MG63 (cell line): ENCODE data around the gene GPR17. TPM values are rescaled to one million over a fixed set of nuclear protein-coding genes. Genes with fewer than 3 reads are reported as not detected.

Source experiments
- DNase-seq: peaks from one replicate; pipeline ENCODE4 v3.0.0-alpha.2; 2020
- H3K27me3 ChIP-seq: fragments of 250-450 bp; sonication (Bioruptor Pico); 2 replicates; pipeline ENCODE4 v1.5.1; 2020; ENCODE audit warnings: mild to moderate bottlenecking, moderate library complexity
- H3K36me3 ChIP-seq: fragments of 250-450 bp; sonication (Bioruptor Pico); 2 replicates; pipeline ENCODE4 v1.5.1; 2020; ENCODE audit warnings: mild to moderate bottlenecking, moderate library complexity
- H3K4me3 ChIP-seq: fragments of 250-450 bp; sonication (Bioruptor Pico); 2 replicates; pipeline ENCODE4 v1.5.1; 2020; ENCODE audit warnings: mild to moderate bottlenecking, moderate library complexity
- H3K9me3 ChIP-seq: fragments of 250-450 bp; sonication (Bioruptor Pico); 2 replicates; pipeline ENCODE4 v1.5.1; 2020; ENCODE audit warnings: mild to moderate bottlenecking, moderate library complexity
- total RNA-seq: library from RNA; depleted of rRNA; stranded (reverse); fragments of >200 nt; shearing (Covaris generic); gene quantifications from 2 replicates; pipeline ENCODE4 v1.2.3, GENCODE V29; 2014; ENCODE audit warnings: low replicate concordance

The GPR17 gene
- total RNA-seq, 1 experiment from 2014 or later = not detected

DNA sequence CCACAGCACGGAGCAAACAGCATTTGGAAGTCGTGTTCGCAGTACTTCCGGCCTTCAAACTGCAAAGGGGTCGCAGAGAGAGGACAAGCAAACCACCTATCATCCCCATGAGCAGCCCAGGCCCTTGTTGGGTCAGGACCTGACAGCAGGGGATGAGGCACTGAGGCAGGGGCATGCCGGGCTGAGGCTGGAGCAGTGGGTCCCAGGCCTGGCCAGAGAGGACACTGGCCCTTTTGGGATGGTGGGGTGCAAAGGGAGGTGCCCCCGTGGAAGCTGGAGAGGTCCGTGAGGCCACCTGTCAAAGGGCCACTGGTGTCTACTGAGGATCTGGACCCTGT lies 8.9 kb downstream of the GPR17 start:
- Histone ChIP-seq H3K36me3 (no peaks in the 10 kb centered on the region), H3K4me3 (no peak overlapping the region)

DNA sequence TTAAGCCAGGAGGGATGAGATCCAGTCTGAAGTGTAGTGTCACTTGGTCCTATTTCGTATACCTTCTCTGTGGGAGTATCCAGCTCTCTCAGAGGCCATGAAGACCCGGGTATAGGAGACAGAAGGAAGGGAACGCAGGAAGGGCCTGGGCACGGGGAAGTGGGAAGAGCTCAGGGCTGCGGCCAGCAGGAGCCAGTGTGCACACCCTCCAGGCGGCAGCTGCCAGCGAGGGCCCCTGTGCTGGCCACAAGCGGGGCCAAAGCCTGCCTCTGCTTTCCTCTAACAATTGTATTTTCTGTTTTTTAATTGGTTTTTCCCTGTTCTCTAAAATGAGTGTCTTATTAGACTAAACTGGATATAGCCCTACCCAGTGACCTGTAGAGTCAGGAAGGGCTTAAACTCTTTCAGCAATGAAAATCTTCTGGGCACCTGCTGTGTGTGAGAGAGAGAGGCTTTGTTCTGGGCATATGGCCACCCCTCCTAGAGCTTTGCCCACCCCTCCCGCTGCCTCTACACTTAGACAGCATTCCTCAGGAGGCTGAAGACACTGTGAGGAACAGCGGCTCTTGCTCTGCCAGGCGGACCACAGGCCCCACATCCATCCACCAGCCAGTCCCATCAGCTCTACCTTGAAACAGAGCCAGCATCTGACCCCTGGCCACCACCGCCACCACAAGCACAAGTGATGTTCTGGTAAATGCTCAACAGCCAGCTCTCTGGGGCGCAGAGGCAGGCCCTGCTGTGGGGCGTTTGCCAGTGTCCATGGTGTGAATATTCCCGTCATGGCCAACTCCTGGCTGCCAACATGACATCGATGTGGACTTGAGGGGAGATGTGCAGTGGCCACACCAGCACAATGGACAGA lies 9.5 kb downstream of the GPR17 start:
- no peak for DNase-seq
- H3K4me3 ChIP-seq = no peak overlapping the region
- H3K36me3 ChIP-seq = no peaks in the 10 kb centered on the region
- H3K9me3 ChIP-seq = no peaks in the 10 kb centered on the region
- no peaks in the 10 kb centered on the region for H3K27me3 ChIP-seq

More for the DNA sequence above, 8.9 kb downstream of the GPR17 start:
- no peak for DNase-seq
- H3K9me3 ChIP-seq = no peaks in the 10 kb centered on the region
- H3K27me3 ChIP-seq = no peaks in the 10 kb centered on the region

DNA sequence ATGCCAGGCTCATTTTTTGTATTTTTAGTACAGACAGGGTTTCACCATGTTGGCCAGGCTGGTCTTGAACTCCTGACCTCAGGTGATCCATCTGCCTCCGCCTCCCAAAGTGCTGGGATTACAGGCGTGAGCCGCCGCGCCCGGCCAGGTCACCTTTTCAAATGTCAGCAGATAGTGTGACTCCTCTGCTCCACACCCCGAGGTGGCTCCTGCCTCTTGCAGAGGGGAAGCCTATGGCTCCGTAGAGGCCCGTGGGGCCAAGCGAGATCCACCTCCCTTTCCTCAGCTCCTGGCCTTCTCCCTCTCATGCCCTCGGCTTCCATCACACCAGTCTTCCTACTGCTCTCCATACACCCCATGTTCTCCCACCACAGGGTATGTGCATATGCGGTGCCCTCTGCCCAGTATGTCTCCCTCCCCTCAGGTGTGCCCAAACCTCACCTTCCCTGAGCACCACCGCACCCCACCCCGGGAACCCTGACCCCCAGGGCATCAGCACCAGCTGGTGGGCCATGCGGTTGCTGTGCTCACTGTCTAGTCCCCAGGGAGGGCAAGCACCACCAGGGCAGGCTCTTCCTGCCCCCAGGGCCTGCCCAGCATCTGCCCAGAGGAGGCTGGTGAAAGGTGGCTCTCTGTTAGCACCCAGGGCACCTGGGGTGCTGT lies 10.7 kb downstream of the GPR17 start:
- no peak for DNase-seq
- no peak overlapping the region for H3K4me3 ChIP-seq
- H3K36me3 ChIP-seq = no peaks in the 10 kb centered on the region
- no peaks in the 10 kb centered on the region for H3K9me3 ChIP-seq
- no peaks in the 10 kb centered on the region for H3K27me3 ChIP-seq

DNA sequence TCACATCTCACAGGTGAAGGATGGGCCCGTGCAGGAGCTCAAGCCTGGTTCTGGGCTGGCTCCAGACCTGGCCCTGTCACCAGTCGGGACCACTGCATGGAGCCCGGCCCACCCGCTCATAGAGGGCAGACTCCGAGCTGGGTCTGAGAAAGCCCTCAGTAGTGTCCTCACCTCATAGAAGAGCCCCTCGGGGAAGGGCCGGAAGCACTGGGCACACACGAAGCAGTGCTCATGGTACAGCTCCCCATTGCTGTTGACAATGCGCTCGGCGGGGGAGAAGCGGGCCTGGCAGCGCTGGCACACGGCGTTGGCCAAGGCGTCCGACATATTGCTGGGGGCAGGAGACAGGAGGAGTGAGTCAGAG lies 11.3 kb downstream of the GPR17 start:
- no peaks in the 10 kb centered on the region for H3K27me3 ChIP-seq
- DNase-seq = no peak
- H3K9me3 ChIP-seq = no peaks in the 10 kb centered on the region
- H3K4me3 ChIP-seq = no peak overlapping the region
- H3K36me3 ChIP-seq = no peaks in the 10 kb centered on the region

DNA sequence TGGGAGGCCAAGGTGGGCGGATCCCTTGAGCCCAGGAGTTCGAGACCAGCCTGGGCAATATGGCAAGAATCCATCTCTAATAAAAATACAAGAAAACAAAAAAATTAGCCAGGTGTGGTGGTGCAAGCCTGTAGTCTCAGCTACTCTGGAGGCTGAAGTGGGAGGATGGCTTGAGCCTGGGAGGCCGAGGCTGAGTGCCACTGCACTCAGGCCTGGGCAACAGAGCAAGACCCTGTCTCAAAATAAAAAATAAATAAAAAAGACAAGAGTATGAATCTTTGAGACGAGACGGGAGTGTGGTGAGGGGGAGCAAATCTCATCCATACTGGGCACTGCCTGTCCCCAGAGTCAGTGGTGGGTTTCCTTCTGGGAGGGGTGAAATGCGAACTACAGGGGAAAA lies 12.2 kb downstream of the GPR17 start:
- no peak for DNase-seq
- H3K27me3 ChIP-seq = no peaks in the 10 kb centered on the region
- H3K36me3 ChIP-seq = no peaks in the 10 kb centered on the region
- no peaks in the 10 kb centered on the region for H3K9me3 ChIP-seq
- no peak overlapping the region for H3K4me3 ChIP-seq

DNA sequence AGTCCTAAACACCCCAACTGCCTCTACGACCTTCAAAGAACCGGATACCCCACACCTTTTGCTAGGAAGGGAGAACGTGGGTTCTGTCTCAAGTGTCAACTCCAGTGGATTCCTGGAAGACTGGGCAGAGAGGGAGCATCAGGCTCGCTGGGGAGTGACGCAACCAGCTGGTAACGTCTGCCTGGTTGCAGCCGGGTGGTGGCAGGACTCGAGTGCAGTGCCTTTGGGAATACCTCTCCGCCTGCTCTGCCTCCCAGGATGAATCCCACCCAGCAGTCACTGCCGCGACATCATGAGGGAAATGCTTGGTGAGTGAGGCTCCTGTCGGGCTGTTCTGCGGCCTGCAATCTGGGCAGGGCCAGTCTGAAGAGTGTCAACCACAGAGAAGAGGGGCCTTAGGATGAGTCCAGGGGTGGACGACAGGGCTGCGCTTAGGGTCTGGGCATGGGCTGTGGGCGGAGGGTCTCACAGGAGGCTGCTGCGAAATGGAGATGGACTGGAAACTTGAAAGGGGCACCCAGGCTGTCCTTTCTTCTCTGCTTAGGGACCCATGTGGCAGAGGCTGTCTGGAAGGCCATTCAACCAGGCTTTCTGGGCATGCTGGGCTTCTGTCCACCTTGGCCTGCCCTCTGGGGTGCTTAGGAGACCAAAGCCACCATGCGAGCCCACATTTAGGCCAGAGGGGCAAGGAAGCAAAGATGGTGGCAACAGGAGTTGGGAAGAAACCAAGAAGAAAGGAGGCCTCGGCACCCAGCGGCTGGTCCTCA lies 12.9 kb downstream of the GPR17 start:
- no peaks in the 10 kb centered on the region for H3K9me3 ChIP-seq
- no peaks in the 10 kb centered on the region for H3K36me3 ChIP-seq
- no peak overlapping the region for H3K4me3 ChIP-seq
- H3K27me3 ChIP-seq = no peaks in the 10 kb centered on the region
- no peak for DNase-seq

DNA sequence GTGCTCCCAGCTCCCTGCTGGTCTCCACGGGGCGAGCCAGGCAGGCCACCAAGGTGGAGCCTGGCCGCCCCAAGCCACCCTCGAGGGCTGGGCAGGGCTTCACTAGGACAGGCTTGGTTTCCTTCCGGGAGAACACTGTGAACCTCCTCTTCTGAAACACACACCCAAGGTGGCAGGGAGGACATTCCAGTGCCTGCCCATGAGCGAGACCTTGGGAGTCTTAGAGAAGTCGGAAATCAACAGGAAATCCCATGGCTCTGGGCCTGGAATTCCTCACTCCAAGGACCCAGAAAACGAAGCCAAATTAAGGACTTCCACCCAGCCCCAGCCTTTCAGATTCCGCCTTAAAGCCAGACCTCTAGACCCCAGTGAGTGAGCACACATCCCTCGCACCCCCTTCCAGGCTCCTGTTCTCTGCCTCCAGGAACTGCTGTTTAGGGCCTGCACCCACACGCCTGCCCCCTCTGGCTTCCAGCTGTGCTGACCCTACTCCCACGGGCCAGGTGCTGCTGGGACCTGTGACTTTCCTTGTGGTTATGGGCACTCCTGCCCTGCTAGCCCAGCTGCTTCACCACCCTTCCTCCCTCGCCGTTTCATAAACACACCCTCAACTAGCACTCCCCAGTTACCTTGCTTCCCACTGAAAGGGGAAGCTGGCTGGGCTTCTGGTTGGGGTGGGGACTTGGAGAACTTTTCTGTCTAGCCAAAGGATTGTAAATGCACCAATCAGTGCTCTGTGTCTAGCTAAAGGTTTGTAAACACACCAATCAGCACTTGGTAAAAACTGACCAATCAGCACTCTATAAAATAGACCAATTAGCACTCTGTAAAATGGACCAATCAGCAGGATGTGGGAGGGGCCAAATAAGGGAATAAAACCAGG lies 13.7 kb downstream of the GPR17 start:
- no peak for DNase-seq
- H3K4me3 ChIP-seq = no peak overlapping the region
- no peaks in the 10 kb centered on the region for H3K27me3 ChIP-seq
- H3K9me3 ChIP-seq = no peaks in the 10 kb centered on the region
- no peaks in the 10 kb centered on the region for H3K36me3 ChIP-seq

DNA sequence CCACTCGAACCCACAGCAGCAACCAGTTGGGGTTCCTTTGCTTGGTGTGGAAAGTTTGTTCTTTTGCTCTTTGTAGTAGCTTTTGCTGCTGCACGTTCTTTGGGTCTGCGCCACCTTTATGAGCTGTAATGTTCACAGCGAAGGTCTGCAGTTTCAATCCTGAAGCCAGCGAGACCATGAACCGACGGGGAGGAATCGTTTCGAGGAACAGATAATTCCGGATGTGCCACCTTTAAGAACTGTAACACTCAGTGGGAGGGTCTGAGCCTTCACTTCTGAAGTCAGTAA lies 14.3 kb downstream of the GPR17 start:
- Histone ChIP-seq H3K27me3 (no peaks in the 10 kb centered on the region), H3K36me3 (no peaks in the 10 kb centered on the region), H3K9me3 (no peaks in the 10 kb centered on the region), H3K4me3 (no peak overlapping the region)
- DNase-seq = no peak

DNA sequence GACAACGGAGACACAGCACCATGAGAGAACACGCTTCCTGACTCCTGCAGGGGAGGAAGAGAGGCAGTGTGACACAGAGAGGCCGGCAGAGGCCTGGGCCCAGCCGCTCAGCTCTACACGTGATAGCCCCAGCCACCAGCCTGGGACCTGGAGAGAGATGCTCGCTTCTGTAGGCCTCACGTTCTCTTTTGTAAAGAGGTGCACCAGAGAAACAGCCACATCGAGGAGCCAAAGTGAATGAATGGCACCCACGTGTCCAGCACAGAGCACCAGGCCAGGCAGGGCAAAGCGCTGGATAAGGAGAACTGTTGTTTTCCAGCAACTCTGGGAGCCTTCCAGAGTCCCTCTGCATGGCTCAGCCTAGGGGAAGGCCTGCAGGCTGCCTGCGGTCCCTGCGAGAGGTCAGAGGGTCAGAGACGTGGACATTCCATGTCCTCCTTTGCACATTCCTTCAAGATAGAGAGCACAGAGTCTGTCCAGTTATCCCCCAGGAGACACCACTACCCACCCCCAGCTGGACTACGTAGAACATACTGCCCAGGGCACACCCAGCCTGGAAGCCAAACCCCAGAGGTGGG lies 15.2 kb downstream of the GPR17 start:
- Histone ChIP-seq H3K9me3 (no peaks in the 10 kb centered on the region), H3K36me3 (no peaks in the 10 kb centered on the region), H3K27me3 (no peaks in the 10 kb centered on the region), H3K4me3 (no peak overlapping the region)
- no peak for DNase-seq

DNA sequence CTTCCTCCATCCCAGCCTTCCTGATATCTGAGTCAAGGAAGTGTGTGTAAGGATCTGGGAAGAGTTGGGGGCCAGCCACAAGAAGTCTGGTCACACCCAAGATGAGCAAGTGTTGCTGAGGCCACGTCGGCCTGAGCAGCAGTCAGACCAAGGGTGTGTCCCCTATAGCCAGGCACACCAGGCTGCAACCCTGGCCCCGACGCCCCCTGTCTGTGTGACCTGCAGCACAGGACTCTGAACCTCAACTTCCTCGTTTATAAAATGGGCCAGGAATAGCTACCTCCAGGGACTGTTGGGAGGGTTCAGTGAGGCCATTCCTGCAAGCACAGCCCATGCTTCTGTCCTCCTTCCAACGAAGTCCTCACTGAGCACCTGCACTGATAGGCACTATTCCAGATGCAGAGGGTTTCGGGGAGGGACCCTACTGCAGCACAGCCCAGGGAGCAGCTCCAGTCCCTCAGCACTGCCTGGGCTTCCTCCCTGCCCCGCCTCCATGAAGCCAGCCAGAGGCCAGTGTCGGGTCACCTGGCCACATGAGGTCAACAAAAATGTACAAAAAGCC lies 16.1 kb downstream of the GPR17 start:
- Histone ChIP-seq H3K36me3 (no peaks in the 10 kb centered on the region), H3K9me3 (no peaks in the 10 kb centered on the region), H3K4me3 (no peak overlapping the region), H3K27me3 (no peaks in the 10 kb centered on the region)
- no peak for DNase-seq

DNA sequence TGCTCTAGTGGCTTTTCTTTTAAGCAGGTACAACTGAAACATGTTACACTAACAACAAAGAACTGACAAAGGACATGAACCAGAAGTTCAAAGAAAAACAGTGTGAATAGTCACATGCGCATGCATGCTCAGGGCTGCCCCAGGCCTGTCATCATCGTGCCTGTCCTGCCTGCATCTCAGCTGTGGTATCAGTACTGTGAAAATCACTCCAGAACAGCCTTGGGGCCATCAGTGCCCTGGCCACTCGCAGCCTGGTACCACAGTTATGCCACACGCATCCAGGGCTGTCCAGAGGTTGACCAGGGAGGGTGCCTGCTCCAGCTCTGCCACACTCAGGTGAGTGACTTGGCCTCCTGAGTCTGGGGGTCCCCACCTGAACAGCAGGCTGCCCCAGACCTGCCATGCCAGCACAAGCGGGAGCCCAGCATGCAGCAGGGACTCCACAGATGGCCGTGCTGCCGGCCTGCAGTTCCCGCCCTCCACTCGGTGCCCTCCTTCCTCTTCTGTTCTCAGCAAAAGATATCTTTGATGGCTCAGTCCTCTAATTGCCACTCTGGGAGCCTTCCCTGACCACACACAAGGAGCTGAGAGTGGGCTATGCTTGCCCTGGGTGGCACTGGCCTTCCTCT lies 17.1 kb downstream of the GPR17 start:
- no peak for DNase-seq

DNA sequence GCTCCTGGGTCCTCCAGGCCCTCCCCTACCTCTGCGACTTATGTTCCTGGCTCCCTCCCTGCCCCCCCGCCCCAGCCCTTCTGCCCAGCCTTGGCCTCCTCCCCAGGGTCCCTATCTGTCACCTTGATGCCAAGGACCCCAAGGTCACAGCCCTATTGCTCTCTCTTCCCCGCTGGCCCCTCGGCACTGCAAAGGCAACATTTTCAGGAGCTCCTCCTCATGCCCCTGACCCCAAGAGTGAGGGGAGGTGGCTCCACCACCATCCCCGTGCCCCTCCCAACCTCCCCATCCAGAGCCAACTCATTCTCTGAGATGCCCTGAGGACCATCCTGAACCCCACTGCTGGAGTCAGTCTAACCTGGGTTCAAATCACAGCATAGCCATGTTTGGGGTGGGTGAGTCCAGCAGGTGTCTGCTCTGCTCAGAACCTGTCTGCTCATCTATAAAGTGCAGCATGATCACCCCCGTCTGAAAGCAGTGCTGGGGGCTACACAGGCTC lies 17.7 kb downstream of the GPR17 start:
- DNase-seq = no peak
- H3K9me3 ChIP-seq = peaks cover 4% of the 10 kb centered on the region; the same call in 1 of the 2 replicates
- H3K27me3 ChIP-seq = no peaks in the 10 kb centered on the region
- no peaks in the 10 kb centered on the region for H3K36me3 ChIP-seq
- no peak overlapping the region for H3K4me3 ChIP-seq

More for the DNA sequence above, 17.1 kb downstream of the GPR17 start:
- Histone ChIP-seq H3K4me3 (no peak overlapping the region), H3K36me3 (no peaks in the 10 kb centered on the region), H3K9me3 (peaks cover 4% of the 10 kb centered on the region; the same call in 1 of the 2 replicates), H3K27me3 (no peaks in the 10 kb centered on the region)

DNA sequence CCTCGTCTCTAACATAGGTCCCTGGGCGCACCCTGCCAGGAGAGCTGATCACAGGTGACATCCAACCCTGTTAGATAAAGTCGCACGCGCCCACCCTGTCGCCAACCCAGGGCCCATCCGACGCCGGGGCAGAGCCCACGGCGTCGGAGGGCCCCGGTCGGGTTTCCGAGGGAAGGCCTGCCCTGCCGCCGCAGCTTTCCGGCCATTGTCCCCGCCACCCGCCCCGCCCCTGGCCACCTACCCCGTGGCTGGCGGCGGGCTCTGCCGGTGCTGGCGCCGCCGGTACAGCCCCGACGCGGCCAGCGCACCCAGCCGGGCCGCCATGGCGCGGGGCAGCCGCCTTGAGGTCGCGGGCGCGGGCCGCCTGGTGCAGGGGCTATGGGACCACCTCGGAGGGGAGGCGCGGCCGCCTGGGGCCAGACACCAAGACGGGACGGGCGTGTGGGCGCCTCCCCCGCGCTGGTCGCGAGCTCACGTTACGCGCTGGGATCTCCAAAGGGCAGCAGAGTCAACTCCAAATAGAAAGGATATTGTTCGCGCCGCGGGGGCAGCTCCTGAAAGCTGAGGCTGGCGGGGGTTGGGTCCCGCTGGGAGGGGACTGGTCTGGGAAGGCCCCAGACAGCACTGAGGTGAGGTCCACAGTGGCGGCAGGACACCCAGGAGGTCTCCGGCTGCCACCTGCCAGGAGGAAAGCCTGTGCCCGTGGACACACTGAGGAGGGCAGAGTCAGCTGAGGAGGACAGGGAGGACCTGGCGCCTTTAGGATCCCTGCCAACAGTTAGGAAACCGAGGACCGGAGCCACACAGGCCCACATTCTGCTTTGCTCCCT lies 18.3 kb downstream of the GPR17 start:
- H3K36me3 ChIP-seq = no peaks in the 10 kb centered on the region
- peaks cover 4% of the 10 kb centered on the region; the same call in 1 of the 2 replicates for H3K9me3 ChIP-seq
- H3K27me3 ChIP-seq = no peaks in the 10 kb centered on the region
- no peak for DNase-seq
- no peak overlapping the region for H3K4me3 ChIP-seq

DNA sequence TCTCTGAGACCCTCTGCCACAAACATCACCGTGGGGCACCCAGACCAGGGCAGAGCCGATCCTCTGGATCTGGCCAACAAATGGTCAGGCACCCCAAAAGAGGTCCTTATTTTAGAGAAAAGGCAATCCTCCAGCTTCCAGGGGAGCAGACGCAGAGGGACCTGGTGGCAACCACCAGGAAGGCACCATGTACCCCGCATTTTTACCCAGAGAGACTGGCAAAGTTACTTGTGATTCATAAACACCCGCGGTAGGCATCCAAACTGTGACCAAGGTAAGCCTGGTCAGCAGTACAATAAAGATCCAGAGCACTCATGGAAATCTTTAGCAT lies 18.9 kb downstream of the GPR17 start:
- H3K36me3 ChIP-seq = no peaks in the 10 kb centered on the region
- no peaks in the 10 kb centered on the region for H3K27me3 ChIP-seq
- H3K9me3 ChIP-seq = peaks cover 4% of the 10 kb centered on the region; the same call in 1 of the 2 replicates
- H3K4me3 ChIP-seq = no peak overlapping the region
- DNase-seq = no peak
